GM21423 (cell line): ENCODE data around the gene TFAP2A.

Experiments
- ATAC-seq: cut with Tn5 transposase; IDR thresholded peaks from one replicate; pipeline ENCODE4 v1.9.1; 2021; ENCODE audit warnings: mild to moderate bottlenecking, moderate library complexity; ENCODE audit not compliant: unreplicated experiment

TFAP2A gene

GRCh38 chr6:10401004-10401536 is 13.8 kb downstream of the TFAP2A start:
- no peak for ATAC-seq

- ATAC-seq, result no peak
Measured at GRCh38 chr6:10400330-10400729, 14.5 kb downstream of the TFAP2A start.

GRCh38 chr6:10399451-10399850 is 15.4 kb downstream of the TFAP2A start:
- no peak for ATAC-seq

GRCh38 chr6:10398446-10399218 is 16.2 kb downstream of the TFAP2A start:
- ATAC-seq, result no peak

- no peak for ATAC-seq
Measured at GRCh38 chr6:10397756-10398445, 17.0 kb downstream of the TFAP2A start.

- ATAC-seq, result no peak
Measured at GRCh38 chr6:10396785-10397184, 18.1 kb downstream of the TFAP2A start.

GRCh38 chr6:10395704-10396546 is 18.9 kb downstream of the TFAP2A start:
- no peak for ATAC-seq

- ATAC-seq, result no peak
Measured at GRCh38 chr6:10395171-10395703, 19.6 kb downstream of the TFAP2A start.

GRCh38 chr6:10393544-10394225 is 21.2 kb downstream of the TFAP2A start:
- no peak for ATAC-seq

- no peak for ATAC-seq
Measured at GRCh38 chr6:10391799-10392198, 23.1 kb downstream of the TFAP2A start.

- no peak for ATAC-seq
Measured at GRCh38 chr6:10391299-10391630, 23.6 kb downstream of the TFAP2A start.

- ATAC-seq, result no peak
Measured at GRCh38 chr6:10390495-10391298, 24.2 kb downstream of the TFAP2A start.

GRCh38 chr6:10389739-10390494 is 25.0 kb downstream of the TFAP2A start:
- ATAC-seq, result no peak

- no peak for ATAC-seq
Measured at GRCh38 chr6:10386756-10387654, 27.9 kb downstream of the TFAP2A start.

- ATAC-seq, result no peak
Measured at GRCh38 chr6:10386220-10386619, 28.7 kb downstream of the TFAP2A start.

GRCh38 chr6:10385524-10386132 is 29.2 kb downstream of the TFAP2A start:
- ATAC-seq, result no peak
